ENCODE measurements around the gene CAPN7. TPM values are rescaled to one million over a fixed set of nuclear protein-coding genes. Genes with fewer than 3 reads are reported as not detected.

Gene CAPN7
- total RNA-seq, 1 donor from 2014 or later, result 16.1 TPM

GRCh38 chr3:15271785-15272381 is 65.8 kb downstream of the CAPN7 start:
- TF ChIP-seq, protein P1, sequence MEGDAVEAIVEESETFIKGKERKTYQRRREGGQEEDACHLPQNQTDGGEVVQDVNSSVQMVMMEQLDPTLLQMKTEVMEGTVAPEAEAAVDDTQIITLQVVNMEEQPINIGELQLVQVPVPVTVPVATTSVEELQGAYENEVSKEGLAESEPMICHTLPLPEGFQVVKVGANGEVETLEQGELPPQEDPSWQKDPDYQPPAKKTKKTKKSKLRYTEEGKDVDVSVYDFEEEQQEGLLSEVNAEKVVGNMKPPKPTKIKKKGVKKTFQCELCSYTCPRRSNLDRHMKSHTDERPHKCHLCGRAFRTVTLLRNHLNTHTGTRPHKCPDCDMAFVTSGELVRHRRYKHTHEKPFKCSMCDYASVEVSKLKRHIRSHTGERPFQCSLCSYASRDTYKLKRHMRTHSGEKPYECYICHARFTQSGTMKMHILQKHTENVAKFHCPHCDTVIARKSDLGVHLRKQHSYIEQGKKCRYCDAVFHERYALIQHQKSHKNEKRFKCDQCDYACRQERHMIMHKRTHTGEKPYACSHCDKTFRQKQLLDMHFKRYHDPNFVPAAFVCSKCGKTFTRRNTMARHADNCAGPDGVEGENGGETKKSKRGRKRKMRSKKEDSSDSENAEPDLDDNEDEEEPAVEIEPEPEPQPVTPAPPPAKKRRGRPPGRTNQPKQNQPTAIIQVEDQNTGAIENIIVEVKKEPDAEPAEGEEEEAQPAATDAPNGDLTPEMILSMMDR (conservative IDR thresholded peaks at IDR 0.05; ENCODE audit: low read depth, low read length), result no peak
- no peak for DNase-seq (ENCODE audit: low read depth)
- no peak overlapping the region for H3K4me3 ChIP-seq (ENCODE audit: low read depth, low read length)

- no peak for DNase-seq (ENCODE audit: low read depth)
- no peak overlapping the region for H3K4me3 ChIP-seq (ENCODE audit: low read depth, low read length)
- TF ChIP-seq, protein P1 (conservative IDR thresholded peaks at IDR 0.05; ENCODE audit: low read depth, low read length), result no peak
Measured at GRCh38 chr3:15272426-15273196, 66.6 kb downstream of the CAPN7 start.

DNA sequence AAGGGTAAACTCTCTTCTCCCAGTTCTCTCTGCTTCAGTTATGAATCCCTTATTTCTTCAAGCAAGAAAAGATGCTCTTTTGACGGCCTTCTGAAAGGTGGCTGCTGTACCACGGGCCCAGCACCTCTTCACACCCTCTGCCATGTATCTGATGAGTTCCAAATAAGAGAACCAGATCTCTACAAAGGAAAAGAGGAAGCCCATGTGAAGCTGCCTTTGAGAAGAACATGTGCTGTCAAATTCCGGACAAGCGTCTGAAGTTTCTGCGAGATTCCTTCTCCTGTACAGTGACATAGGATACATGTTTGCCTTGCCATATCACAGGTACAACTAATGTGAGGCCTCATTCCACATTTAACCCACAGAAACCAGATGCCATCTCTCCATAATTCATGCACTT is 67.2 kb downstream of the CAPN7 start:
- no peak for DNase-seq (ENCODE audit: low read depth)
- TF ChIP-seq, protein P1 (conservative IDR thresholded peaks at IDR 0.05; ENCODE audit: low read depth, low read length), result no peak
- H3K4me3 ChIP-seq (ENCODE audit: low read depth, low read length), result no peak overlapping the region

DNA sequence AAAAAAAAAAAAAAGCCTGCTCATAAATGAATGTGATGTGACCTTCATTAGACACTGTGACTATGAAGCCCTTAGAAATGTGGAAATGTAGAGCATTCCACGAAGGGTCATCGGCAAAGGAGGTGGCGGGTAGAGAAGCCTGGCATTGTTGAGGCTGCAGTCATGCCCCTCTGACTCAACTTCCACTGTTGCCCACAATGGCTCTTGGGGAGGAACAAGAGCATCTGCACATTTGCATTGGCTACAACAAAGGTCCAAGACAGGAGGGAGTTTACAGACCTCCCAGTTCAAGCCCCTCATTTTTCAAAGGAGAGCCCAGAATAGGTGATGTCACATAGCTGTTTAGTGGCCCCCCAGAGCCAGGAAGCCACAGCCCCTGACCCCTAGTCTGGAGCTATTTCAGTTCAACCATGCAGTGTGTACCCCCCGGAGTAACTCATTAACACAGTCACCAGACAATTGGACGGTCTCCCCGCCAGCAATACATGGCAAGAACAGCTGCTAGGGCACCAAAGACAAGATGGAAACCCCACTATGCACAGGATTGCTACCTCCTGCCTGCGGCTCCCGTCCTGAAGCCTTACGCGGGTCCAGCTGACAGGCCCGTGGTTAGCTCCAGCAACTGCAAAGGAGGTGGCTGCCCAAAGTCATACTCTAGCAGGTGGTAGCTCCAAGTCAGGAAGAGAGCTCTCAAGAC is 70.1 kb downstream of the CAPN7 start:
- TF ChIP-seq, protein P1 (conservative IDR thresholded peaks at IDR 0.05; ENCODE audit: low read depth, low read length), result no peak
- no peak for DNase-seq (ENCODE audit: low read depth)
- no peak overlapping the region for H3K4me3 ChIP-seq (ENCODE audit: low read depth, low read length)

GRCh38 chr3:15277861-15278500 is 71.9 kb downstream of the CAPN7 start:
- no peak overlapping the region for H3K4me3 ChIP-seq (ENCODE audit: low read depth, low read length)
- TF ChIP-seq, protein P1 (conservative IDR thresholded peaks at IDR 0.05; ENCODE audit: low read depth, low read length), result no peak
- no peak for DNase-seq (ENCODE audit: low read depth)

DNA sequence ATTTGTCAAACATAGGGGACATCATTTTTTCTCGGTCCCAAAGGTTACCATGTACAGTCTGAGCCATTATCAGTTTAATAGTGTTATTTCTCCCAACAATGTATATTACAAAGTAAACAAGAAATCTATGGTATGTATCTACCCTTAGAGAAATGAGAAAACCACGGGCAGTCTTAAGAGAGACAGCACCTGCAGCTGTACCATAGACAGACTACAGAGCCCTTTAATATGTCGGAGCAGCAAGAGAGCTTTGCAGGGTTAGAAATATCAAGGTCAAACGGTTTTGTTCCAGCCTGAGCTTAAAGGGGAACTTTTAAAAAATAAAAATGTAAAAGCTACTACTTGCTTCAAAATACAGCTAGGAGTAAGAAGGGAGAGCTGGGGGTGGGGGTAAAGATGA is 73.2 kb downstream of the CAPN7 start:
- no peak overlapping the region for H3K4me3 ChIP-seq (ENCODE audit: low read depth, low read length)
- DNase-seq (ENCODE audit: low read depth), result no peak
- TF ChIP-seq, protein P1 (conservative IDR thresholded peaks at IDR 0.05; ENCODE audit: low read depth, low read length), result no peak
